ENCODE measurements around the gene IFNA10. TPM values are rescaled to one million over a fixed set of nuclear protein-coding genes. Genes with fewer than 3 reads are reported as not detected.
A peak's percentile ranks its signal among the peaks of the same experiment; 100 is the strongest.
"Not testable (repeated sequence)": the region's sequence is repeated elsewhere in the genome, so short reads cannot be mapped to it uniquely, and the experiment has no call there.

Gene IFNA10
- total RNA-seq, 1 donor: not detected

DNA sequence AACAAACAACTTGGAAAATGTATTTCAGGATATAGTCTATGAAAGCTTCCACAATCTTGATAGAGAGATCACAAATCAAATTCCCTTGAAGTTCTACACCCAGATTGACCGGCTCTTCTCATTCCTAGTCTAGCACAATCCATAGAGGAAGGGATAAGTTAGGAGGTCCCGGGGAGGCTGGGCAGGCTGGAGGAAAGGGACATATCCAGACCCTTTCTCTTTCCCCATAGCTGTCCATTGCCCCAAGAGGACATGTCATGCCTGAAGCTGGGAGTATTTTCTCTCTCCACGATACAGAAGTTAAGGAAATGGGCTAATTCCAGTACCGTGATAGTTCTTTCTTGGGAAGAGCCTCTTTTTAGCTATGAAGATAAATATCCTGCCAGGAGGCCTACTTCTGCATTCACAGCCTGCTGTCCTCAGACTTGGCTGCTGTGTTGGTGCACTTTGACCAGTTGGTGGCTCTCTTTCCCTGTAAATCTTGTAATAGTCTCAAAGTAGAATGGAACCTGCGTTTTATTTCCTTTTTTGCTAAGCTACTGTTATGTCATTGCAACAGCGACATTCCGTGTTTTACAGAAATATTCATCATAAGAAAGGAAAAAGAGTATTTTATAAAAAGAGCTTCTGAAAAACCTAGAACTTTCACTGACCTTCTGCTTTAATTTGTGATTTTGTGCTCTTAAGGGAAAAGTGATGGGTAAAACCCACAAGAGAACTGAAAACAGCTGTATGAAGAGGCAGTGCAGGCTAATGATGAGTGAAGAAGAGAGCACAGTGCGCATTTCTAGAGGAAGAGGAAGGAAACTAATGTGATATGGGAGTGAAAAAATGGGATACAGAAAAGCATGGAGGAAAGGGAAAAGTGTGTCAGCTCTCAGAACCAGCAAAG, 28.8 kb upstream of the IFNA10 start:
- DNase-seq (ENCODE audit: low read depth): peak; percentile 38
- H3K4me3 ChIP-seq (ENCODE audit: low read depth, low read length): not testable (repeated sequence)
- peak; percentile 54 for TF ChIP-seq CTCF (IDR thresholded peaks at IDR 0.05; ENCODE audit: insufficient read depth, low read depth, low read length)

GRCh38 chr9:21234153-21234687, 27.3 kb upstream of the IFNA10 start:
- DNase-seq (ENCODE audit: low read depth): no peak
- H3K4me3 ChIP-seq (ENCODE audit: low read depth, low read length): no peak overlapping the region
- TF ChIP-seq CTCF (IDR thresholded peaks at IDR 0.05; ENCODE audit: insufficient read depth, low read depth, low read length): no peak

DNA sequence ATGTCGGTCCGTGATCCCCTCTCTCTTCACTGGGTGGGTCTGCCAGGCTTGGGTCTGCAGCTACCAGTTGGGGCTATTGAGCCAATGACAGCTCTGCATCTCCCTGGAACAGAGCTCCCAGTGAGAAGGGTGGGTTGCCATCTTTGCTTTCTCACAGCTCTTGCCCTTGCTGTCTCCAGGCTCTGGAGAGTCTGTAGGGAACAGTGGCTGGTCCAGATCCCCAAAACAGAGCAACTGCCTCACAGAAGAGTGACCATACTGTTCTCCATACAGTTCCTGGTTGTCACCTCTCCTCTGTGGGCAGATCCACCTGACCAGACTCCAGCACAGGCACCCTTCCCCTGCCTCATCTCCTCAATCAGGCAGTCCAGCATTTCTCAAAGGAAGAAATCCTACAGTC, 26.3 kb upstream of the IFNA10 start:
- no peak for TF ChIP-seq CTCF (IDR thresholded peaks at IDR 0.05; ENCODE audit: insufficient read depth, low read depth, low read length)
- no peak overlapping the region for H3K4me3 ChIP-seq (ENCODE audit: low read depth, low read length)
- DNase-seq (ENCODE audit: low read depth): no peak

DNA sequence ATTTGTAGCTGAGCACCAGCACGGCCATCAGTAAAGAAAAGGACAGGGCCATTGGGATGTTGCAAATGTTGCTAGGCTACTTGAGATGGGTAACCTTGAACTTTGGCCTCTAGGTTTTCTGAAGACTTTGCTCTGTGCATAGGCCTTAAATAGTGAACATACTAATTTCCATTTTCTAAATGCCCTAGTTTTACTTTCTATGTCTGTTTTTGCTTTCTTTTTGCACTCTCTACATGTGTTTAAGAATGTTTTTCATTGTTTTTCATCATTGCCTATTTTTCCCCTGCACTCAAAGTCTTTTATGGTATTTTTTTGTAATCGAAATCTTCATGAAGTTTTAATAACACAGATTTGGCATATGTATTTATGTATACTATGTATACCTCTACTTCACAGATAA, 21.2 kb upstream of the IFNA10 start, which contains the start of gene IFNA17:
TSS of gene IFNA17 (minus strand) at position 101 of the 400 bp plus-strand sequence. CDS start at position 52, 49 bp downstream.
- H3K4me3 ChIP-seq (ENCODE audit: low read depth, low read length): no peak within 1 kb of the TSS
- no peak for DNase-seq (ENCODE audit: low read depth)

GRCh38 chr9:21217211-21217610, 10.3 kb upstream of the IFNA10 start, which contains the start of gene IFNA16:
IFNA16 (minus strand) TSS chr9:21217311; CDS start chr9:21217305, 6 bp downstream.
- DNase-seq (ENCODE audit: low read depth): not testable (repeated sequence)

More for the DNA sequence above, 21.2 kb upstream of the IFNA10 start, which contains the start of gene IFNA17:
- TF ChIP-seq CTCF (IDR thresholded peaks at IDR 0.05; ENCODE audit: insufficient read depth, low read depth, low read length): no peak

DNA sequence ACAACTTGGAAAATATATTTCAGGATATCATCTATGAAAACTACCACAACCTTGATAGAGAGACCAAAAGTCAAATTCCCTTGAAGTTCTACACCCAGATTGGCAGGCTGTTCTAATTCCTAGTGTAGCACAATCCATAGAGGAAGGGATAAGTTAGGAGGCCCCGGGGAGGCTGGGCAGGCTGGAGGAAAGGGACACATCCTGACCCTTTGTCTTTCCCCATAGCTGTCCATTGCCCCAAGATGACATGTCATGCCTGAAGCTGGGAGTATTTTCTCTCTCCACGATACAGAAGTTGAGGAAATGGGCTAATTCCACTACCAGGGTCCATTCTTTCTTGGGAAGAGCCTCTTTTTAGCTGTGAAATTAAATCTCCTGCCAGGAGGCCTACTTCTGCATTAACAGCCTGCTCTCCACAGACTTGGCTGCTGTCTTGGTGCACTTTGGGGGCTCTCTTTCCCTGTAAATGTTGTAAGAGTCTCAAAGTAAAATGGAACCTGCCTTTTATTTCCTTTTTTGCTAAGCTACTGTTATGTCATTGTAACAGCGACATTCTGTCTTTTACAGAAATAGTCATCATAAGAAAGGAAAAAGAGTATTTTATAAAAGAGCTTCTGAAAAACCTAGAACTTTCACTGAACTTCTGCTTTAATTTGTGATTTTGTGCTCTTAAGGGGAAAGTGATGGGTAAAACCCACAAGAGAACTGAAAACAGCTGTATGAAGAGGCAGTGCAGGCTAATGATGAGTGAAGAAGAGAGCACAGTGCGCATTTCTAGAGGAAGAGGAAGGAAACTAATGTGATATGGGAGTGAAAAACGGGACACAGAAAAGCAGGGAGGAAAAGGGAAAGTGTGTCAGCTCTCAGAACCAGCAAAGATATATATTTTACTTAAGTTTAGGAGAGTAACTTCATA, 6.7 kb upstream of the IFNA10 start:
- TF ChIP-seq CTCF (IDR thresholded peaks at IDR 0.05; ENCODE audit: insufficient read depth, low read depth, low read length): peak; percentile 54
- DNase-seq (ENCODE audit: low read depth): peak; percentile 7
- H3K4me3 ChIP-seq (ENCODE audit: low read depth, low read length): not testable (repeated sequence)

More at GRCh38 chr9:21217211-21217610, 10.3 kb upstream of the IFNA10 start, which contains the start of gene IFNA16:
- not testable (repeated sequence) for H3K4me3 ChIP-seq (ENCODE audit: low read depth, low read length)

- H3K4me3 ChIP-seq (ENCODE audit: low read depth, low read length); DNase-seq (ENCODE audit: low read depth): not testable (repeated sequence)
These were observed 5.2 kb upstream of the IFNA10 start for GRCh38 chr9:21212160-21212559.

- DNase-seq (ENCODE audit: low read depth); H3K4me3 ChIP-seq (ENCODE audit: low read depth, low read length): not testable (repeated sequence)
These were observed 3.8 kb upstream of the IFNA10 start for GRCh38 chr9:21210782-21211181.
